Tibial nerve (tissue), 4 donors: ENCODE results near the gene KRTAP5-1. TPM values are rescaled to one million over a fixed set of nuclear protein-coding genes. Genes with fewer than 3 reads are reported as not detected.
"Not testable (repeated sequence)": the region's sequence is repeated elsewhere in the genome, so short reads cannot be mapped to it uniquely, and the experiment has no call there.

ENCODE experiments used
- DNase-seq, 2 donors: peaks; one replicate each; pipeline ENCODE4 v3.0.0-alpha.2; 2019; ENCODE audit warnings: low spot score in 2 of 2
- H3K27ac ChIP-seq, 4 donors: fragments of 200-600 bp; sonication (generic) in 3 of 4; one replicate each; pipeline ENCODE4 v1.5.1; 2017 to 2019; ENCODE audit warnings: mild to moderate bottlenecking in 1 of 4
- H3K27me3 ChIP-seq, 2 donors: fragments of 200-600 bp; sonication (generic) in 1 of 2; one replicate each; pipeline versions ENCODE4 v1.5.1 to v1.6.0; 2017 to 2019
- H3K36me3 ChIP-seq, 3 donors: fragments of 200-600 bp; sonication (generic); one replicate each; pipeline ENCODE4 v1.5.1; 2018 to 2019
- H3K4me1 ChIP-seq, 4 donors: fragments of 200-600 bp; sonication (generic) in 3 of 4; one replicate each; pipeline ENCODE4 v1.5.1; 2017 to 2019
- H3K4me3 ChIP-seq, 4 donors: fragments of 200-600 bp; sonication (generic) in 3 of 4; one replicate each; pipeline ENCODE4 v1.5.1; 2017 to 2019; ENCODE audit warnings: mild to moderate bottlenecking in 1 of 4, moderate library complexity in 1 of 4
- H3K9me3 ChIP-seq, 4 donors: fragments of 200-600 bp; sonication (generic) in 3 of 4; one replicate each; pipeline ENCODE4 v1.5.1; 2017 to 2019
- EP300 ChIP-seq, 2 donors: sonication (generic); formaldehyde crosslinking; IDR thresholded peaks; one replicate each; pipeline ENCODE4 v1.6.1; 2017; ENCODE audit warnings: antibody characterized with exemption in 2 of 2, mild to moderate bottlenecking in 1 of 2
- POLR2A ChIP-seq, 2 donors: fragments of 450-650 bp; IDR thresholded peaks; one replicate each; pipeline ENCODE4 v1.6.1; 2017; ENCODE audit warnings: antibody characterized with exemption in 2 of 2, mild to moderate bottlenecking in 2 of 2, moderate library complexity in 2 of 2
- WGBS, 2 donors: methylation state at CpG; one replicate each; pipeline ENCODE4 v1.1.5; 2018; 5-methylcytosine and 5-hydroxymethylcytosine counted together
- total RNA-seq, 4 donors: library from RNA; depleted of rRNA; stranded (reverse); fragments of >200 nt; gene quantifications; one replicate each; pipeline ENCODE4 v1.1.0, GENCODE V29; 2016
- TF ChIP-seq, protein P1 (sequence below), 5 experiments: fragments of 200-600 bp in 3 of 5; fragments of 450-650 bp in 2 of 5; sonication (generic) in 3 of 5; IDR thresholded peaks; one replicate each; pipeline ENCODE4 v1.5.1; 2016 to 2019; ENCODE audit warnings: antibody characterized with exemption in 5 of 5, mild to moderate bottlenecking in 3 of 5, moderate library complexity in 2 of 5

KRTAP5-1 gene
- total RNA-seq, 4 donors from 2014 or later = not detected

DNA sequence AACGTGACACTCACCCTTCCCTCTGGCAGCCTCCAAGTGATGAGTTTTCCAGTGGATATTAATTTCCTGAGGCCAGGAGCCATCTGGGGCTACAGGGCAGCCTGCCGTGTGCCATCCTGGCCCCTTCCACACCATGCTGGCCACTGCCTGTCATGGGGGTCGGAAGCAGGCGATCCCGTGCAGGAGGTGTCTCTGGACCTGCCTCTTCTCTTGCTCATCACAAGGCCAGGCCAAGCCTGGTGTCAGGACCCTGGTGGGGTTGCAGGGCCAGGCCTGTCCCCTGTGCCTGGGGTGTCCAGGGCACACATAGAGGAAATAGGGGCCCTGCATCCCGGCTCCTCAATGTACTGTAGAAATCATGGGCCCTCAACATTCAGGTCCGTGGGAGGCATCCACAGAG lies 19.6 kb upstream of the KRTAP5-1 start:
- H3K4me3 ChIP-seq = no peak overlapping the region
- H3K9me3 ChIP-seq = no peaks in the 10 kb centered on the region
- no peaks in the 10 kb centered on the region for H3K4me1 ChIP-seq
- H3K27me3 ChIP-seq = peaks cover 0 to 10% of the 10 kb centered on the region in 2 donors
- no peak for DNase-seq
- WGBS, 2 donors = 85 to 86% methylated on average over 5 to 6 of the region's 7 CpGs
- H3K27ac ChIP-seq = no peak overlapping the region
- no peaks in the 10 kb centered on the region for H3K36me3 ChIP-seq
- TF ChIP-seq EP300 (IDR thresholded peaks at IDR 0.05) (no peak), POLR2A (IDR thresholded peaks at IDR 0.05) (no peak)
- TF ChIP-seq, protein P1, sequence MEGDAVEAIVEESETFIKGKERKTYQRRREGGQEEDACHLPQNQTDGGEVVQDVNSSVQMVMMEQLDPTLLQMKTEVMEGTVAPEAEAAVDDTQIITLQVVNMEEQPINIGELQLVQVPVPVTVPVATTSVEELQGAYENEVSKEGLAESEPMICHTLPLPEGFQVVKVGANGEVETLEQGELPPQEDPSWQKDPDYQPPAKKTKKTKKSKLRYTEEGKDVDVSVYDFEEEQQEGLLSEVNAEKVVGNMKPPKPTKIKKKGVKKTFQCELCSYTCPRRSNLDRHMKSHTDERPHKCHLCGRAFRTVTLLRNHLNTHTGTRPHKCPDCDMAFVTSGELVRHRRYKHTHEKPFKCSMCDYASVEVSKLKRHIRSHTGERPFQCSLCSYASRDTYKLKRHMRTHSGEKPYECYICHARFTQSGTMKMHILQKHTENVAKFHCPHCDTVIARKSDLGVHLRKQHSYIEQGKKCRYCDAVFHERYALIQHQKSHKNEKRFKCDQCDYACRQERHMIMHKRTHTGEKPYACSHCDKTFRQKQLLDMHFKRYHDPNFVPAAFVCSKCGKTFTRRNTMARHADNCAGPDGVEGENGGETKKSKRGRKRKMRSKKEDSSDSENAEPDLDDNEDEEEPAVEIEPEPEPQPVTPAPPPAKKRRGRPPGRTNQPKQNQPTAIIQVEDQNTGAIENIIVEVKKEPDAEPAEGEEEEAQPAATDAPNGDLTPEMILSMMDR (IDR thresholded peaks at IDR 0.05) = no peak

DNA sequence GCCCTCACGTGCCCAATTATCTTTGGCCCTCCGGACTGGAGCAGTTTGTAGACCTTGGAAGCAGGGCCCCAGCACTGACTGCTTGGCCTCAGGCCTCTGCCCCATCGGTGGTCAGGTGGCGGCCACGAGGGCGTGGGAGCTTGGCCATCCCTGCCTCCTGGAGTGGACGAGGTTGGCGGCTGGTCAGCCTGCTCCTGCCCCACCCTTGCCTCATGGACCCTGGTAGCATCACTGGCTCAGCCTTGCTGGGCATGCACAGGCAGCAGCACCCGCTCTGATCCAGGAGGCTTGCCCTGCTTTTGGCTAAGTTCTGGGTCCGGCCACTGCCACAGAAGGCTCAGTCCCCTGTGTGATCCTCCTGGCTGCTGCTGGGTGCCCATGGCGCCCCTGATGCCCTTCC lies 19.1 kb upstream of the KRTAP5-1 start:
- TF ChIP-seq, protein P1 (IDR thresholded peaks at IDR 0.05) = no peak
- Histone ChIP-seq H3K4me1 (no peaks in the 10 kb centered on the region), H3K4me3 (no peak overlapping the region), H3K9me3 (no peaks in the 10 kb centered on the region), H3K27ac (no peak overlapping the region), H3K27me3 (peaks cover 0 to 10% of the 10 kb centered on the region in 2 donors), H3K36me3 (no peaks in the 10 kb centered on the region)
- 84 to 97% methylated on average over 6 to 10 of the region's 11 CpGs for WGBS, 2 donors
- no peak for DNase-seq

DNA sequence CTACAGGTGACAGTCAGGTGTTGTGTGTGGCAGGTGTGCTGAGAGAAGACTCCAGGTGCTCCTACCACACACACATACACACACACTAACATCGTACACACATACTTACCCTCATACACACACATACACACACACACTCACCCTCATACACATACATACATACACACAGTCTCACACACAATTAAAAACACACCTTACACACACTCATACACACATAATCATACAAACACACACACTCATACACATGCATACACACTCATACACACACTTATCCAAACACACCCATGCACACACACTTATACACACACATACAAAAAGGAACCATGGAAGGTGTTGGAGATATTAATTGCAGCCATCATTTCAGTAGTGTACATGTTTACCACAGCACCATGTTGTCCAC lies 18.5 kb upstream of the KRTAP5-1 start:
- WGBS, 2 donors = 73 to 87% methylated on average over 1 of the region's 1 CpG
- Histone ChIP-seq H3K36me3 (no peaks in the 10 kb centered on the region), H3K27me3 (peaks cover 0 to 10% of the 10 kb centered on the region in 2 donors), H3K27ac (no peak overlapping the region), H3K4me3 (no peak overlapping the region), H3K4me1 (no peaks in the 10 kb centered on the region), H3K9me3 (no peaks in the 10 kb centered on the region)
- no peak for TF ChIP-seq POLR2A (IDR thresholded peaks at IDR 0.05)
- no peak for TF ChIP-seq EP300 (IDR thresholded peaks at IDR 0.05)
- TF ChIP-seq, protein P1 (IDR thresholded peaks at IDR 0.05) = no peak
- DNase-seq = no peak

DNA sequence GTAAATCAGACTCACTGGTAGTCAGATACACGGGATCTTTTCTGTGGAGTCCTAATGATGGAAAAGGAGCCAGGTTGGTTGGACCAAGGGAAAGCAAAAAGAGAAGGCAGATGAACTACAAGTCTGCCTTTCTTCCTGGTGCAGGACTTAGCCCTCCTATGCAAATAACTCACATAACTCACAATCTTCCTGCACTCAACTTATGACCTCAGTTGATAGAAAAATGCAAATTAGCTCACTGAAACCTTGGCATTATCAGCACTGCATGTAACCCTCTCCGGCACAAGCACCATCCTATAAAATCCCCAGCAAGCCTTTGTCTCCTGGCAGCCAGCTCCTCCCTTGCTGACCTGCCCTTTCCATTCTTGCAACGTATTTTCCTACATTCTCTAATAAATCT lies 16.6 kb upstream of the KRTAP5-1 start:
- not testable (repeated sequence) for DNase-seq, H3K4me1 ChIP-seq
- WGBS, 2 donors = 64 to 69% methylated on average over 3 of the region's 3 CpGs

DNA sequence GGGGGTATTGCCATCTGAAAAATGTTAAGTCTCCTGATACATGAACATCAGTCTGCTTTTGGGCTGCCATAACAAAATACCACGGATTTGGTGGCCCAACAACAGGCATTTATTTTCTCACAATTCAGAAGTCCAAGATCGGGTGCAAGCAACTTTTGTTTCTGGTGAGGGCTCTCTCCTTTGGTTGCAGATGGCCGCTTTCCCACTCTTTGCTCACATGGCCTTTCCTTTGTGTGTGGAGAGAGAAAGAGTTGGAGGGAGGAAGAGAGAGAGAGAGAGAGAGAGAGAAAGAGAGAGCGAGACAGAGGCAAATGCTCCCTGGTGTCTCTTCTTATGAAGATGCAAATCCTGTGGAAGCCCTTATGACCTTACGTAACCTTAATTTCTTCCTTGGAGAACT lies 15.5 kb upstream of the KRTAP5-1 start:
- TF ChIP-seq POLR2A (IDR thresholded peaks at IDR 0.05) = no peak
- no peak for TF ChIP-seq EP300 (IDR thresholded peaks at IDR 0.05)
- TF ChIP-seq, protein P1 (IDR thresholded peaks at IDR 0.05) = no peak
- peaks cover 0 to 13% of the 10 kb centered on the region in 2 donors for H3K27me3 ChIP-seq
- H3K4me3 ChIP-seq = no peak overlapping the region
- no peak overlapping the region for H3K27ac ChIP-seq
- no peaks in the 10 kb centered on the region for H3K4me1 ChIP-seq
- H3K9me3 ChIP-seq = no peaks in the 10 kb centered on the region
- no peaks in the 10 kb centered on the region for H3K36me3 ChIP-seq
- 67 to 68% methylated on average over 5 of the region's 5 CpGs for WGBS, 2 donors
- no peak for DNase-seq

More for the DNA sequence above, 16.6 kb upstream of the KRTAP5-1 start:
- H3K27ac ChIP-seq, H3K36me3 ChIP-seq, H3K4me3 ChIP-seq, H3K9me3 ChIP-seq: not testable (repeated sequence)
- peaks cover 0 to 18% of the 10 kb centered on the region in 2 donors for H3K27me3 ChIP-seq

DNA sequence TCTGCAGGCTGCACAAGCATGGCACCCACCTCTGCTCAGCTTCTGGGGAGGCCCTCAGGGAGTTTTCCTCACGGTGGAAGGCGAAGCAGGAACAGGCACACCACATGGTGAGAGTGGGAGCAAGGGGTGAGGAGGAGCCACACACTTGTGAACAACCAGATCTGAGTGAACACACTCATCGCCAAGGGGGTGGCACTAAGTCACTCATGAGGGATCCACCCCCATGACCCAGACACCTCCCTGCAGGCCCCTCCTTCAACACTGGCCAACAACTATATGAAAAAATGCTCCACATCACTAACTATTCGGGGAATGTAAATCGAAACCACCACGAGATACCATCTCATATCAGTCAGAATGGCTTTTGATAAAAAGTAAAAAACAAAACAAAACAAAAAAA lies 13.7 kb upstream of the KRTAP5-1 start:
- Histone ChIP-seq H3K27ac (no peak overlapping the region), H3K9me3 (no peaks in the 10 kb centered on the region), H3K4me3 (no peak overlapping the region), H3K27me3 (peaks cover 0 to 15% of the 10 kb centered on the region in 2 donors), H3K36me3 (no peaks in the 10 kb centered on the region), H3K4me1 (no peaks in the 10 kb centered on the region)
- DNase-seq = no peak
- WGBS, 2 donors = 59 to 68% methylated on average over 5 to 6 of the region's 6 CpGs
- TF ChIP-seq, protein P1 (IDR thresholded peaks at IDR 0.05) = no peak
- no peak for TF ChIP-seq EP300 (IDR thresholded peaks at IDR 0.05)

DNA sequence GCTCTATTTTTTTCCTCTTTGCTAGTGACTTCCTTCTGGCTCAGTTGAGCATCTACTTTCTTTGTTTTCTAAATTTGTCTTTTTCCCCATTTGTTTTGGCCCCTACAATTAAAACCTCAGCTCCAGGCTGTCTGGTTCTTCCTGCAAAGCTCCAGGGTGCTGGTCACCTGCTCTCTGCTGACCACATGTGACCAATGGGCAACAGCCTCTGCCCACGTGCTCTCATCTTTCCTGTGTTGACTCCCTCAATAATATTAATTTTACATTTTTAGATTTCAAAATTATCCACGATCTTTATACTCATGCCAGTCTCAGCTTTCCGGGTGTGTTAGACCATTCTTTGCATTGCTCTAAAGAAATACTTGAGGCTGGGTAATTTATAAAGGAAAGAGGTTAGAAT lies 13.3 kb upstream of the KRTAP5-1 start:
- not testable (repeated sequence) for DNase-seq

More for the DNA sequence above, 13.3 kb upstream of the KRTAP5-1 start:
- H3K9me3 ChIP-seq, H3K4me1 ChIP-seq, H3K36me3 ChIP-seq, H3K27ac ChIP-seq, H3K4me3 ChIP-seq: not testable (repeated sequence)
- 79 to 90% methylated on average over 3 of the region's 3 CpGs for WGBS, 2 donors
- H3K27me3 ChIP-seq = peaks cover 0 to 19% of the 10 kb centered on the region in 2 donors
